Thymus (tissue), 11 donors: ENCODE results near the gene CDK14. TPM values are rescaled to one million over a fixed set of nuclear protein-coding genes. Genes with fewer than 3 reads are reported as not detected.

Source experiments
- DNase-seq, 9 donors: peaks; one replicate each; pipeline ENCODE4 v3.0.0-alpha.2; 2013; ENCODE audit warnings: low spot score in 9 of 9, low read depth in 6 of 9, missing footprints in 1 of 9
- H3K27ac ChIP-seq, 2 donors: one replicate each; pipeline ENCODE4 v1.5.1; 2013; ENCODE audit warnings: control low read depth in 1 of 2, low read depth in 1 of 2, low read length in 1 of 2, mild to moderate bottlenecking in 1 of 2, moderate library complexity in 1 of 2
- H3K27me3 ChIP-seq, 2 donors: one replicate each; pipeline ENCODE4 v1.5.1; 2013; ENCODE audit warnings: low read length in 1 of 2; ENCODE audit not compliant: control insufficient read depth in 2 of 2, insufficient read depth in 1 of 2
- H3K36me3 ChIP-seq, 2 donors: one replicate each; pipeline ENCODE4 v1.5.1; 2013; ENCODE audit warnings: low read length in 1 of 2, mild to moderate bottlenecking in 1 of 2, moderate library complexity in 1 of 2; ENCODE audit not compliant: control insufficient read depth in 2 of 2, insufficient read depth in 2 of 2
- H3K4me1 ChIP-seq, 2 donors: one replicate each; pipeline ENCODE4 v1.5.1; 2013; ENCODE audit warnings: low read length in 2 of 2; ENCODE audit not compliant: control insufficient read depth in 2 of 2, insufficient read depth in 2 of 2
- H3K4me3 ChIP-seq, 2 donors: one replicate each; pipeline ENCODE4 v1.5.1; 2013; ENCODE audit warnings: low read length in 2 of 2, control low read depth in 1 of 2, mild to moderate bottlenecking in 1 of 2
- H3K9me3 ChIP-seq, 2 donors: one replicate each; pipeline ENCODE4 v1.5.1; 2013; ENCODE audit warnings: low read length in 1 of 2, mild to moderate bottlenecking in 1 of 2; ENCODE audit not compliant: control insufficient read depth in 2 of 2, insufficient read depth in 1 of 2
- WGBS: extraction: QIAGEN DNeasy Blood & Tissue Kit; methylation state at CpG from one replicate; pipeline ENCODE4 v1.1.7; 2013; 5-methylcytosine and 5-hydroxymethylcytosine counted together
- polyA plus RNA-seq: library from polyadenylated mRNA; stranded (reverse); fragments of 200-250 nt; gene quantifications from one replicate; pipeline ENCODE4 v1.2.3, GENCODE V29; 2013
- total RNA-seq: library from RNA; stranded (reverse); fragments of 120-200 nt; gene quantifications from one replicate; pipeline ENCODE4 v1.2.4, GENCODE V29; 2013
- donor health status: healthy.

Gene CDK14
- total and polyA plus RNA-seq, 2 donors: 7.6 to 9.0 TPM

DNA sequence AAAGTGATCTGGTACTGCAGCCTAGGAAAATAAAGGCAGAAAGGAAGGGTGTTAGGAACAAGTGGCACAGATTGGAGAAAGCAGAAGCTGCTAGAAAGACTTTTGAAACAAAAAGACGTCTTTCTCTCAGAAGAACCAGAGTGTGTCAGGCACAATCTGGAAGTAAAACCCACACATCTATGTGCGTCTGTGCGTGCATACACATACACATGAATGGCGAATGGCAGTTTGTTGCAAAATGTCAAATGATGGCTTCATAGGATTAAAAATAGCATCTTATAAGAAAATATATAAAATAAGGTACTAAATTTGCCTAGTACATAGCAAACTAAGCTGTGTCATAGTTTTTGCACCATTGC lies 246.3 kb downstream of the CDK14 start:
- DNase-seq: no peak
- Histone ChIP-seq H3K4me1 (no peaks in the 10 kb centered on the region), H3K36me3 (no peaks in the 10 kb centered on the region), H3K9me3 (peaks cover 0 to 3% of the 10 kb centered on the region in 2 donors), H3K27ac (no peak overlapping the region), H3K4me3 (no peak overlapping the region), H3K27me3 (no peaks in the 10 kb centered on the region)
- 91% methylated on average over 4 of the region's 4 CpGs for WGBS

DNA sequence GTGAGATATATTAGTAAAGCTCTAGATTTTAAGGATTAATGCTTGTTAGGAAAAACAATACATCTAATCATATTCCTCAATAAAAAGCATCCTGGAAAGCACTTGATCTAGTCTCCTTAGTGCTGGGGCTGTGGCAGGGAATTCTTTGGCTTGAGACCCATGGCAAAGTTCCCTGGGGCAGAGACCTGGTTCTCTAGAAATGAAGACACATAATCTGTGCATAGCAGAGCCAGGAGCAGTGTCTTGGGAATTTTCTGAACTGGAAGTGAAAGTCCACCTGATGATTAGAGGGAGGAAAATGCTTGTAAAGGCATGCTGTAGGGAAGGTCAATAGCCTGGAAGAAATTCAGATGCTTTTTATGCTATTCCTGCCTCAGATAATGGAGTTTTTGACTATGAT lies 247.4 kb downstream of the CDK14 start:
- Histone ChIP-seq H3K27me3 (no peaks in the 10 kb centered on the region), H3K27ac (no peak overlapping the region), H3K9me3 (no peaks in the 10 kb centered on the region), H3K36me3 (no peaks in the 10 kb centered on the region), H3K4me3 (no peak overlapping the region), H3K4me1 (no peaks in the 10 kb centered on the region)
- no peak for DNase-seq

DNA sequence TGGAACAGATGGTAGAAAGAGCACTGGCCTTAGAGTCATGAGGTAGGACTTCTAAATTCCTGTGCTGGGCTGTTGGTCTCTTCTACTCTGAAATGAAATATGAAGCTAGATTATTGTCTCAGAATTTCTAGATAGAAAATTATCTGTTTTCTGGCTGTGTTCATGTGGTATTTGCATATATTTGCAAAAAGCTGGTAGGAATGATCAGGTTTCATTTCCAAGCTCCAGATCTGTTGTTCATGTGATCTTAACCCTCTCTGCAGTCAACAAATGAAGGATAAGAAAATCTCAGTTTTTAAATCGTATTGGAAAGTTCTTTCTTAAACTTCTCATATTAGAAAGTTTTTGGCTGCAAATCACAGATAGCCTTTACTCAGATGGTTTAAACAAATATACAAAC lies 248.3 kb downstream of the CDK14 start:
- Histone ChIP-seq H3K4me1 (no peaks in the 10 kb centered on the region), H3K36me3 (no peaks in the 10 kb centered on the region), H3K27ac (no peak overlapping the region), H3K9me3 (no peaks in the 10 kb centered on the region), H3K27me3 (no peaks in the 10 kb centered on the region), H3K4me3 (no peak overlapping the region)
- no peak for DNase-seq
- WGBS: 94% methylated on average over 1 of the region's 1 CpG

DNA sequence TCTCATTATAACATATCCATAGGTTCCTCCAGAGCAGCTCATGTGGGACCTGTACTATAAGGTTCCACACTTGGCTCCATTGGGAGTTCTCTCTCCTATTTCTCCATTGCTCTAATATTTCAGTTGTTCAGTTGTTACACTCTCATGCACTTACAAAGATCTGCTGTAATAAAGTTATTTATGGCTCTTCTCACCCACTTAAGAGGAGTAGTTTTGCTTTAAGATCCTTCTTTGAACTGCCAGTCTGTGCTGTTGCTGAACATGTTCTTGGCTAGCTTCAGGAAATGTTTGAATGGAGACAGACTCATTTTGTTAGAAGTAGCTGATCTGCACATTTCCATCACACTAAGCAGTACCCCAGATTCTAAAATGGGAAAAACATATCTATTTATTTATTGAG lies 250.1 kb downstream of the CDK14 start:
- DNase-seq: no peak
- Histone ChIP-seq H3K4me1 (no peaks in the 10 kb centered on the region), H3K27me3 (no peaks in the 10 kb centered on the region), H3K27ac (no peak overlapping the region), H3K9me3 (no peaks in the 10 kb centered on the region), H3K4me3 (no peak overlapping the region), H3K36me3 (no peaks in the 10 kb centered on the region)

DNA sequence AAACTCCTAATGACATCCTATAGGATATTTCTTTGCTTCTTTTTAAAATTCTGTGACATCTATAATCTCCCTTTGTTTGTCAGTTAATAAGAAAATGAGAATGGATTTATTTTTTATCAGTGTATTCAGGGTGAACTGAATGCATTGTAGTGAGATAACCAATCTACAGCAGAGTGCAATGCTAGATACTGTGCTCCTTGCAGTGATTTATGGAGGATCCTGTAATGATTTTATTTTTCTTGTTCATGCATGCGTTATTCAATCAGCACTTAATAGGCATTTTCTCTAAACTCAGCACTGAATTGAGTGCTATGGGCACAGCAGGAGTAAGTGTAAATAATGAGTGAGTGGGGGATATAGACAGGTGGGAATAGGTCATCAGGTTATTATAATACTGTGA lies 253.9 kb downstream of the CDK14 start:
- no peaks in the 10 kb centered on the region for H3K36me3 ChIP-seq
- H3K27ac ChIP-seq: no peak overlapping the region
- no peak overlapping the region for H3K4me3 ChIP-seq
- DNase-seq: no peak
- H3K4me1 ChIP-seq: no peaks in the 10 kb centered on the region
- H3K9me3 ChIP-seq: no peaks in the 10 kb centered on the region
- no peaks in the 10 kb centered on the region for H3K27me3 ChIP-seq
- WGBS: 93% methylated on average over 1 of the region's 1 CpG

DNA sequence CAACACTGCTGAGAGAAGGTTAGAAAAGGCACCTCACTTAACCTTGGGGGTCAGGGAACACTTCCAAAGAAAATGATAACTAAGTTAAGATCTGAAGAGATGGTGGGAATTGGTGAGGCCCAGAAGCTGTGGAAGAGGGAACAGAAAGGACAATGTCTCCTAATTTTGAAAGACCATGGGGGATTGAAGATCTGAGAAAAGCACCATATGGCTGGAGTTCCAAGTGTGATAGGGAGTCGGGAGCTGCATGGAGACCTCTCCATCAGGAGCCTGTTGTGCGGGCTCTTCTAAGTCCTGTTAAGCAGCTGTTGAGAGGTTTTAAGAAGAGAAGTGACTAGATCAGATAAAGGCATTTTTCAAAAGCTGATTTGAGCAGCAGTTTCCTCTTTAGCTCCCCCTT lies 254.3 kb downstream of the CDK14 start:
- no peaks in the 10 kb centered on the region for H3K36me3 ChIP-seq
- no peak overlapping the region for H3K4me3 ChIP-seq
- DNase-seq: no peak
- H3K27ac ChIP-seq: no peak overlapping the region
- H3K9me3 ChIP-seq: no peaks in the 10 kb centered on the region
- H3K27me3 ChIP-seq: no peaks in the 10 kb centered on the region
- H3K4me1 ChIP-seq: no peaks in the 10 kb centered on the region
- 56% methylated on average over 2 of the region's 2 CpGs for WGBS

DNA sequence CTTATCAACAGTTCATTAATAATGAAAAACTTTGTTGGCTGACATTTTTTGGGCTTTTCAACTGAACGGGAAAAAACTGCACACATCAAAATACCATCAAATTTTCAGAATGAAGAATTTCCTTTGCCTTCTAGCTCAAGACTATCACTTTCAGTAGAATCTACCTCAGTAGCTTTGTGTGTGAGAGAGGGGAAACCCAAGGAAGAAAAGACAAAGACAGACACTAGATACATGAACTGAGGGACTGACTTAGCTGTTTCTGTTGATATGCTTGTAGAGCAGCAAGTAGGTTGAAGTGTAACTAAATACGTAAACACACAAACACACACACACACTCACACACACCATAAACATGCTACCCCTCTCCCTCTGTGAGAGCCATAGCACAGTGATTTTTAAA lies 257.1 kb downstream of the CDK14 start:
- 98% methylated on average over 2 of the region's 2 CpGs for WGBS
- Histone ChIP-seq H3K4me3 (no peak overlapping the region), H3K4me1 (no peaks in the 10 kb centered on the region), H3K36me3 (no peaks in the 10 kb centered on the region), H3K27ac (no peak overlapping the region), H3K27me3 (no peaks in the 10 kb centered on the region), H3K9me3 (no peaks in the 10 kb centered on the region)
- no peak for DNase-seq

DNA sequence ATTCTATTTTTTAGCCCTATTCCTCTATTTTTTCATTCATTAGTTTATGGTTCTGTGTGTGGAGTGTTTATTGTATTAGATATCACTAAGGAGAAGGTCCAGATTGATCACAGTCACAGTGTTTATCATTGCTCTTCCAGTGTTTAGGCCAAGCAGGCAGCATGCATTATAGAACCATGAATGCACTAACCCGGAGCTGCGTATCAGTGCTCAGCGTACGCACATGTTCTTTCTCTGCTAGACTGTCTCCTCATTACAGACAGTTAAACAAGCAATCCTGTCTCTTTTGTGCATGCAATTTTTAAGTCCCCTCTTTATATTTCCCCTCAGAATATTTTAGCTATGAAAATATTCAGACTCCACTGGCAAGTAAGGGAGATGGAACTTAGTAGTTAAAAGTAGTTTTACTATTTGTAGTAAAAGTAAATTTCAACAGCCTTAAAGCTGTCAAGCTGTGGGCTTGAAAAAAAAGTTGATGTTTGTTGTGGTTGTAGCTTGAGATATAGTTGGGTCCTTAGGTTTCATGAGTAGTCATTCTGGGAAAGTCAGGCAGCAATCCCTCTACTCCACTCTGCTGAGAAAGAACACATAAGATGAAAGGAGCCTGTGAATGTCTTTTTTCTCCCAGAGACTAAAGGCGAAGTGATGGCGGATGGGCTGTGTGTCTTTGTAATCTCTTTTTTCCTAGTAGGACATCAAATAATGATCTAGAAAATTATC lies 260.4 kb downstream of the CDK14 start:
- H3K27ac ChIP-seq: no peak overlapping the region
- no peak for DNase-seq
- no peaks in the 10 kb centered on the region for H3K4me1 ChIP-seq
- H3K4me3 ChIP-seq: no peak overlapping the region
- 97% methylated on average over 6 of the region's 6 CpGs for WGBS
- H3K36me3 ChIP-seq: no peaks in the 10 kb centered on the region
- no peaks in the 10 kb centered on the region for H3K27me3 ChIP-seq
- H3K9me3 ChIP-seq: no peaks in the 10 kb centered on the region

DNA sequence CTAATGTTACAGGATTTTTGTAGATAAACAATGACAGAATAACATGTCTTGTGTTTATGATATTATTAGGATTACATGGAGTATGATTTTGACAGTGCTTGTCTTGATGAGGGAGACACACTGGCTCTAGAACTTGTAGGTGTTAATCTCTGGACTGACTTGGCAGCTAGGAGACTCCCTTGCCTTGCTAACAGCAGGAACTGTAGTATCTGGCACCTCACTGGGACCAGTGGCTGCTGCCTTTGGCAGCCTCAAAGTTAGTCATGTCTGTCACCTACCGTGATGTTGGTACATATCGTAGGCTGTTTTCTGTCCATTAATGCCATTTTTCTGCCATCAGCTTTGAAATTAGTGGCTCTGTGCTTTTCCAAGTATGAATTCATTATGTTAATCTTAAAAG lies 261.5 kb downstream of the CDK14 start:
- H3K4me3 ChIP-seq: no peak overlapping the region
- H3K27ac ChIP-seq: no peak overlapping the region
- no peaks in the 10 kb centered on the region for H3K36me3 ChIP-seq
- H3K4me1 ChIP-seq: no peaks in the 10 kb centered on the region
- H3K27me3 ChIP-seq: no peaks in the 10 kb centered on the region
- no peak for DNase-seq
- no peaks in the 10 kb centered on the region for H3K9me3 ChIP-seq
- WGBS: 95% methylated on average over 2 of the region's 2 CpGs

DNA sequence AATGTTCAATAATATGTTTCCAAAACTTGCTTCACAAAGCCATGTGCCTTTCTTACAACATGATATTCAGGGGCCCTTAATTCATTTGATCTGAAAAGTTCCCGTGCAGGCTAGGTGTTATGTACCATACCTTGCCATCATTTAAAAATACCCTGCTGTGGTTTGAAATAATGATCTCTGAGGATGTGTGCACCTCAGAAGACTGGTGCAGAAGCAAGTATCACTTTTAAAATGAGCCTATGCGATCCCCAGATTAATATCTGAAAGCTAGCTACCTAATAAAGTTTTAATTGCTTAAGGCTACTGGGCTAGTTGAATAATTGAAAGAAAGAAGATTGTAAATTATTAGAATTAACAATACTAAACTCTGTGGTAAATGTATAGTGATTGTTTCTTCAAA lies 262.4 kb downstream of the CDK14 start:
- no peak for DNase-seq
- H3K4me1 ChIP-seq: no peaks in the 10 kb centered on the region
- H3K36me3 ChIP-seq: no peaks in the 10 kb centered on the region
- no peak overlapping the region for H3K4me3 ChIP-seq
- no peaks in the 10 kb centered on the region for H3K9me3 ChIP-seq
- H3K27me3 ChIP-seq: no peaks in the 10 kb centered on the region
- no peak overlapping the region for H3K27ac ChIP-seq
- 96% methylated on average over 2 of the region's 2 CpGs for WGBS
